ENCODE measurements around the gene ABHD17A.

Gene ABHD17A

GRCh38 chr19:1837222-1837565 is 48.1 kb downstream of the ABHD17A start:
- no peaks in the 10 kb centered on the region for H3K4me1 ChIP-seq (ENCODE audit: insufficient read depth, poor library complexity, severe bottlenecking)

GRCh38 chr19:1836458-1837221 is 48.7 kb downstream of the ABHD17A start:
- ATAC-seq (ENCODE audit: low read depth): no peak

More at GRCh38 chr19:1837222-1837565, 48.1 kb downstream of the ABHD17A start:
- TF ChIP-seq CTCF (IDR thresholded peaks at IDR 0.05; ENCODE audit: poor library complexity, severe bottlenecking): no peak
- Histone ChIP-seq H3K9me3 (ENCODE audit: severe bottlenecking) (no peaks in the 10 kb centered on the region), H3K27ac (ENCODE audit: poor library complexity, severe bottlenecking) (no peak overlapping the region), H3K36me3 (ENCODE audit: low read depth) (peaks cover 5% of the 10 kb centered on the region; the same call in 1 of the 2 replicates), H3K4me3 (ENCODE audit: severe bottlenecking) (no peak overlapping the region), H3K27me3 (ENCODE audit: insufficient read depth, poor library complexity, severe bottlenecking) (no peaks in the 10 kb centered on the region)
- no peak for DNase-seq (ENCODE audit: low spot score)
- no peak for ATAC-seq (ENCODE audit: low read depth)

GRCh38 chr19:1833540-1833939 is 51.8 kb downstream of the ABHD17A start:
- Histone ChIP-seq H3K4me1 (ENCODE audit: insufficient read depth, poor library complexity, severe bottlenecking) (no peaks in the 10 kb centered on the region), H3K36me3 (ENCODE audit: low read depth) (peaks cover 12% of the 10 kb centered on the region), H3K9me3 (ENCODE audit: severe bottlenecking) (no peaks in the 10 kb centered on the region), H3K27me3 (ENCODE audit: insufficient read depth, poor library complexity, severe bottlenecking) (no peaks in the 10 kb centered on the region), H3K27ac (ENCODE audit: poor library complexity, severe bottlenecking) (no peak overlapping the region), H3K4me3 (ENCODE audit: severe bottlenecking) (no peak overlapping the region)
- DNase-seq (ENCODE audit: low spot score) (no peak), ATAC-seq (ENCODE audit: low read depth) (no peak)
- no peak for TF ChIP-seq CTCF (IDR thresholded peaks at IDR 0.05; ENCODE audit: poor library complexity, severe bottlenecking)

More at GRCh38 chr19:1836458-1837221, 48.7 kb downstream of the ABHD17A start:
- H3K9me3 ChIP-seq (ENCODE audit: severe bottlenecking): no peaks in the 10 kb centered on the region
- H3K27ac ChIP-seq (ENCODE audit: poor library complexity, severe bottlenecking): no peak overlapping the region
- no peaks in the 10 kb centered on the region for H3K4me1 ChIP-seq (ENCODE audit: insufficient read depth, poor library complexity, severe bottlenecking)
- no peak overlapping the region for H3K4me3 ChIP-seq (ENCODE audit: severe bottlenecking)
- H3K36me3 ChIP-seq (ENCODE audit: low read depth): peaks cover 5% of the 10 kb centered on the region; the same call in 1 of the 2 replicates
- TF ChIP-seq CTCF (IDR thresholded peaks at IDR 0.05; ENCODE audit: poor library complexity, severe bottlenecking): no peak
- no peak for DNase-seq (ENCODE audit: low spot score)
- H3K27me3 ChIP-seq (ENCODE audit: insufficient read depth, poor library complexity, severe bottlenecking): no peaks in the 10 kb centered on the region

GRCh38 chr19:1832046-1832663 is 53.1 kb downstream of the ABHD17A start:
- no peak overlapping the region for H3K4me3 ChIP-seq (ENCODE audit: severe bottlenecking)
- H3K9me3 ChIP-seq (ENCODE audit: severe bottlenecking): no peaks in the 10 kb centered on the region
- H3K36me3 ChIP-seq (ENCODE audit: low read depth): peaks cover 6% of the 10 kb centered on the region

More at GRCh38 chr19:1832046-1832663, 53.1 kb downstream of the ABHD17A start:
- no peaks in the 10 kb centered on the region for H3K4me1 ChIP-seq (ENCODE audit: insufficient read depth, poor library complexity, severe bottlenecking)
- H3K27ac ChIP-seq (ENCODE audit: poor library complexity, severe bottlenecking): no peak overlapping the region
- DNase-seq (ENCODE audit: low spot score): no peak
- no peak for ATAC-seq (ENCODE audit: low read depth)
- no peaks in the 10 kb centered on the region for H3K27me3 ChIP-seq (ENCODE audit: insufficient read depth, poor library complexity, severe bottlenecking)
- no peak for TF ChIP-seq CTCF (IDR thresholded peaks at IDR 0.05; ENCODE audit: poor library complexity, severe bottlenecking)
